K562 (cell line): ENCODE data around the gene BLTP2. TPM values are rescaled to one million over a fixed set of nuclear protein-coding genes. Genes with fewer than 3 reads are reported as not detected.

Experiments used
- ATAC-seq: fragments of 200-7000 bp; cut with Tn5 transposase; 3 replicates; pipeline ENCODE4 v1.9.1; 2020; ENCODE audit warnings: moderate library complexity
- BruUV-seq: library from RNA; stranded (reverse); fragments of 400-500 nt; replicated peaks from 2 replicates; lab custom pipeline; 2021; lab: Mats Ljungman, UMichigan
- CTCF ChIA-PET: fragments of 300-600 bp; formaldehyde crosslinking; extraction: SDS; loops from one replicate; lab custom pipeline; 2021; ENCODE audit warnings: low intra/inter-chr PET ratio; lab: Yijun Ruan, JAX
- POLR2A ChIA-PET: fragments of 300-600, 350-650 bp; sonication (Branson Sonifier 250); formaldehyde crosslinking; extraction: SDS; loops from one replicate; lab custom pipeline; 2021; ENCODE audit warnings: antibody characterized with exemption, inconsistent platforms; lab: Yijun Ruan, JAX
- DNase-seq, 4 experiments: peaks; one replicate each; pipeline versions ENCODE4 v3.0.0 to v3.0.0-alpha.2; 2011 to 2018; ENCODE audit warnings: low spot score in 3 of 4, mixed read lengths in 3 of 4; ENCODE audit errors: extremely low read depth in 1 of 4
- FAIRE-seq: peaks from 2 replicates; lab custom pipeline; 2011; peaks lifted over from hg19 to GRCh38; lab: Jason Lieb, UNC
- H2AFZ ChIP-seq: 2 replicates; pipeline ENCODE4 v1.6.0; 2011; ENCODE audit warnings: low read depth, low read length, control low read depth, inconsistent platforms
- H3K27ac ChIP-seq: fragments of 200-600 bp; 3 replicates; pipeline ENCODE4 v1.8.0; 2011; ENCODE audit warnings: low read depth, mild to moderate bottlenecking, control low read depth, inconsistent platforms, low read length, moderate library complexity, mixed read lengths; ENCODE audit errors: extremely low read depth
- H3K27me3 ChIP-seq, 2 experiments: fragments of 300-600 bp in 1 of 2; 2 replicates in 1 of 2; 3 replicates in 1 of 2; pipeline versions ENCODE4 v1.6.0 to v1.8.0; 2011; ENCODE audit warnings: inconsistent platforms in 2 of 2, low read length in 2 of 2, mild to moderate bottlenecking in 1 of 2, mixed read lengths in 1 of 2, moderate library complexity in 1 of 2; ENCODE audit not compliant: control insufficient read depth in 2 of 2, insufficient read depth in 2 of 2
- H3K36me3 ChIP-seq: fragments of 300-600 bp; 3 replicates; pipeline ENCODE4 v1.8.0; 2011; ENCODE audit warnings: mild to moderate bottlenecking, low read length, inconsistent platforms; ENCODE audit not compliant: control insufficient read depth, insufficient read depth
- H3K4me1 ChIP-seq, 2 experiments: fragments of 200-600 bp in 1 of 2; replicated peaks in 1 of 2; 2 replicates in 1 of 2; 3 replicates in 1 of 2; pipeline versions ENCODE4 v1.5.1 to v1.8.0; 2011; ENCODE audit warnings: inconsistent platforms in 2 of 2, low read length in 2 of 2, mild to moderate bottlenecking in 1 of 2, mixed read lengths in 1 of 2, moderate library complexity in 1 of 2; ENCODE audit not compliant: control insufficient read depth in 2 of 2, insufficient read depth in 2 of 2
- H3K4me2 ChIP-seq: 2 replicates; pipeline ENCODE4 v1.6.1; 2011; ENCODE audit warnings: low read length, control low read depth, inconsistent platforms, mixed read lengths; ENCODE audit not compliant: insufficient read depth
- H3K4me3 ChIP-seq: fragments of 200-600 bp; sonication (generic), shearing (Covaris generic); 2 replicates; pipeline ENCODE4 v1.5.1; 2016; ENCODE audit warnings: control low read depth, inconsistent platforms
- H3K79me2 ChIP-seq: fragments of 200-600 bp; 3 replicates; pipeline ENCODE4 v1.8.0; 2011; ENCODE audit warnings: low read length, inconsistent platforms; ENCODE audit not compliant: control insufficient read depth, insufficient read depth
- H3K9ac ChIP-seq, 2 experiments: 2 replicates each; pipeline versions ENCODE4 v1.6.0 to v1.6.1; 2011; ENCODE audit warnings: low read depth in 2 of 2, low read length in 2 of 2, control low read depth in 1 of 2, inconsistent platforms in 1 of 2, mild to moderate bottlenecking in 1 of 2, mixed read lengths in 1 of 2; ENCODE audit not compliant: insufficient read depth in 1 of 2
- H3K9me1 ChIP-seq: one replicate; pipeline ENCODE4 v1.6.0; 2011; ENCODE audit warnings: inconsistent platforms, mild to moderate bottlenecking, low read length, moderate library complexity; ENCODE audit not compliant: control insufficient read depth, insufficient read depth
- H3K9me3 ChIP-seq: replicated peaks from 2 replicates; pipeline ENCODE4 v1.5.1; 2011; ENCODE audit warnings: low read depth, low read length, inconsistent platforms; ENCODE audit not compliant: control insufficient read depth, insufficient read depth
- H4K20me1 ChIP-seq: replicated peaks from 2 replicates; pipeline ENCODE4 v1.6.1; 2011; ENCODE audit warnings: low read length, inconsistent platforms, mixed read lengths; ENCODE audit not compliant: control insufficient read depth, insufficient read depth
- EWSR1 ChIP-seq: fragments of 450-650 bp; IDR thresholded peaks from 2 replicates; pipeline ENCODE4 v1.6.1; 2018; ENCODE audit warnings: borderline replicate concordance, mild to moderate bottlenecking, low read depth, moderate library complexity; ENCODE audit not compliant: partially characterized antibody
- FIP1L1 ChIP-seq: fragments of 200-400 bp; formaldehyde crosslinking; IDR thresholded peaks from 2 replicates; pipeline ENCODE4 v1.6.1; 2018; ENCODE audit warnings: mild to moderate bottlenecking, low read depth, low read length; ENCODE audit not compliant: poor library complexity, severe bottlenecking
- IRF2 ChIP-seq: sonication (generic); formaldehyde crosslinking; IDR thresholded peaks from 2 replicates; pipeline ENCODE4 v1.8.1; 2022; ENCODE audit warnings: mild to moderate bottlenecking, missing genetic modification reagents
- JUN ChIP-seq, 2 experiments: sonication (generic) in 1 of 2; formaldehyde crosslinking in 1 of 2; IDR thresholded peaks; 2 replicates each; pipeline versions ENCODE4 v1.6.1 to v1.8.0; 2012 to 2022; ENCODE audit warnings: borderline replicate concordance in 2 of 2, mild to moderate bottlenecking in 2 of 2, improper control_type of control experiment in 1 of 2, low read depth in 1 of 2, low read length in 1 of 2, missing genetic modification reagents in 1 of 2
- KAT2B ChIP-seq: IDR thresholded peaks from one replicate; pipeline ENCODE4 v1.6.1; 2012; ENCODE audit warnings: low read depth, mild to moderate bottlenecking, control low read depth, inconsistent platforms, low read length, moderate library complexity
- MAFG ChIP-seq: fragments of 450-650 bp; conservative IDR thresholded peaks from 2 replicates; pipeline ENCODE4 v1.6.1; 2016; ENCODE audit warnings: missing genetic modification characterization, missing compliant biosample characterization
- MECOM ChIP-seq: fragments of 250-450 bp; sonication (Bioruptor Pico); IDR thresholded peaks from 2 replicates; pipeline ENCODE4 v1.8.0; 2022; ENCODE audit warnings: inconsistent platforms
- NKRF ChIP-seq: fragments of 450-650 bp; IDR thresholded peaks from 2 replicates; pipeline ENCODE4 v1.6.1; 2016; ENCODE audit warnings: borderline replicate concordance
- PHB2 ChIP-seq: fragments of 450-650 bp; IDR thresholded peaks from 2 replicates; pipeline ENCODE4 v1.6.1; 2017; ENCODE audit warnings: low read depth
- SIX5 ChIP-seq, 2 experiments: IDR thresholded peaks; 2 replicates each; pipeline ENCODE4 v1.6.1; 2011; ENCODE audit warnings: low read length in 2 of 2, borderline replicate concordance in 1 of 2, low read depth in 1 of 2, mild to moderate bottlenecking in 1 of 2, moderate library complexity in 1 of 2; ENCODE audit not compliant: insufficient read depth in 1 of 2
- ZBTB17 ChIP-seq: fragments of 450-650 bp; formaldehyde crosslinking; IDR thresholded peaks from 2 replicates; pipeline ENCODE4 v1.4.0; 2020; ENCODE audit warnings: mild to moderate bottlenecking
- ZFX ChIP-seq: sonication (generic); formaldehyde crosslinking; IDR thresholded peaks from 2 replicates; pipeline ENCODE4 v1.8.0; 2022; ENCODE audit warnings: mild to moderate bottlenecking, missing genetic modification reagents, moderate library complexity
- ZNF778 ChIP-seq: fragments of 450-650 bp; formaldehyde crosslinking; IDR thresholded peaks from 2 replicates; pipeline ENCODE4 v1.4.0; 2020; ENCODE audit warnings: mild to moderate bottlenecking, moderate library complexity
- WGBS: fragments of 100-300 bp; shearing (Covaris generic); methylation state at CpG from one replicate; pipeline ENCODE4 v1.1.6; 2016; ENCODE audit warnings: low coverage, mixed read lengths; ENCODE audit not compliant: insufficient coverage; ENCODE audit errors: missing lambda C conversion rate; 5-methylcytosine and 5-hydroxymethylcytosine counted together
- in situ Hi-C: fragments of 300-500 bp; cut with MboI; formaldehyde crosslinking; loops from 4 replicates; pipeline ENCODE4 v1.15.0; 2018; ENCODE audit warnings: inconsistent platforms, mixed read lengths
- intact Hi-C: fragments of 100-400 bp; cut with micrococcal nuclease; formaldehyde crosslinking; loops from 2 replicates; pipeline ENCODE4 v1.14.2; 2022
- polyA plus RNA-seq, 8 experiments: library from polyadenylated mRNA; depleted of rRNA in 4 of 8; stranded (reverse) in 5 of 8; unstranded in 3 of 8; fragments of >200 nt; fragmentation: Nextera tagmentation in 2 of 8; fragmentation: Illumina TruSeq in 1 of 8; extraction: Ambion mirVana in 2 of 8; extraction: Trizol in 1 of 8; gene quantifications; 2 replicates each; pipeline versions ENCODE4 v1.2.1 to v1.2.3, GENCODE V29; 2011 to 2014; ENCODE audit warnings: inconsistent platforms in 1 of 8, missing spikeins in 1 of 8
- total RNA-seq, 7 experiments: library from RNA; depleted of rRNA in 6 of 7; stranded (reverse); fragments of >200 nt in 6 of 7; fragmentation: Illumina TruSeq in 2 of 7; extraction: Trizol in 2 of 7; gene quantifications; 2 replicates each; pipeline versions ENCODE4 v1.2.1 to v1.2.3, GENCODE V29; 2011 to 2021; ENCODE audit warnings: low replicate concordance in 1 of 7
- TF ChIP-seq, protein P1 (sequence below): sonication (generic); formaldehyde crosslinking; IDR thresholded peaks from 2 replicates; pipeline ENCODE4 v1.8.1; 2023; ENCODE audit warnings: mild to moderate bottlenecking, missing genetic modification reagents

Gene BLTP2
- total and polyA plus RNA-seq, 9 of the 15 experiments (the other 6 are each of a cell fraction or from before 2014, with no cell fraction given) = 14.7 to 174 (median 103) TPM

GRCh38 chr17:28610376-28610775, 34.6 kb downstream of the BLTP2 start:
- peaks cover 78% of the 10 kb centered on the region for H3K36me3 ChIP-seq
- in situ Hi-C loops = no loop called here
- H3K9me3 ChIP-seq = no peaks in the 10 kb centered on the region
- H3K4me1 ChIP-seq = no peaks in the 10 kb centered on the region
- no peak overlapping the region for H3K4me3 ChIP-seq
- no peak overlapping the region for H3K27ac ChIP-seq
- ChIA-PET CTCF (no interaction called here), POLR2A (interaction anchor here (0.5 to 4.4 kb wide), 10 partner anchors 9 to 1042 kb away, joined by 3 to 25 read pairs (median 4); no protein-coding TSS in a partner anchor)
- no peaks in the 10 kb centered on the region for H3K27me3 ChIP-seq
- ATAC-seq = no peak
- BruUV-seq = no TSS peak
- no peak for DNase-seq
- WGBS = 61% methylated on average over 8 of the region's 8 CpGs
- no peak overlapping the region for H3K9ac ChIP-seq
- intact Hi-C loops = no loop called here
- no peaks in the 10 kb centered on the region for H3K9me1 ChIP-seq
- FAIRE-seq = no peak
- H3K79me2 ChIP-seq = no peaks in the 10 kb centered on the region
- no peak overlapping the region for H2AFZ ChIP-seq
- H3K4me2 ChIP-seq = no peak overlapping the region
- 0 out of 2 replicates have a peak, but pooled peaks cover 8% of the 10 kb centered on the region for H4K20me1 ChIP-seq
- TF ChIP-seq MECOM (CRISPR knock-in tag) = no peak
- no peak for TF ChIP-seq ZFX (CRISPR knock-in tag)
- no peak for TF ChIP-seq SIX5 (IDR thresholded peaks at IDR 0.05; ENCODE audit: borderline replicate concordance in 1 of 2, insufficient read depth in 1 of 2, low read depth in 1 of 2, low read length in 2 of 2)
- TF ChIP-seq, protein P1, sequence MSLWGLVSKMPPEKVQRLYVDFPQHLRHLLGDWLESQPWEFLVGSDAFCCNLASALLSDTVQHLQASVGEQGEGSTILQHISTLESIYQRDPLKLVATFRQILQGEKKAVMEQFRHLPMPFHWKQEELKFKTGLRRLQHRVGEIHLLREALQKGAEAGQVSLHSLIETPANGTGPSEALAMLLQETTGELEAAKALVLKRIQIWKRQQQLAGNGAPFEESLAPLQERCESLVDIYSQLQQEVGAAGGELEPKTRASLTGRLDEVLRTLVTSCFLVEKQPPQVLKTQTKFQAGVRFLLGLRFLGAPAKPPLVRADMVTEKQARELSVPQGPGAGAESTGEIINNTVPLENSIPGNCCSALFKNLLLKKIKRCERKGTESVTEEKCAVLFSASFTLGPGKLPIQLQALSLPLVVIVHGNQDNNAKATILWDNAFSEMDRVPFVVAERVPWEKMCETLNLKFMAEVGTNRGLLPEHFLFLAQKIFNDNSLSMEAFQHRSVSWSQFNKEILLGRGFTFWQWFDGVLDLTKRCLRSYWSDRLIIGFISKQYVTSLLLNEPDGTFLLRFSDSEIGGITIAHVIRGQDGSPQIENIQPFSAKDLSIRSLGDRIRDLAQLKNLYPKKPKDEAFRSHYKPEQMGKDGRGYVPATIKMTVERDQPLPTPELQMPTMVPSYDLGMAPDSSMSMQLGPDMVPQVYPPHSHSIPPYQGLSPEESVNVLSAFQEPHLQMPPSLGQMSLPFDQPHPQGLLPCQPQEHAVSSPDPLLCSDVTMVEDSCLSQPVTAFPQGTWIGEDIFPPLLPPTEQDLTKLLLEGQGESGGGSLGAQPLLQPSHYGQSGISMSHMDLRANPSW (CRISPR knock-in tag) = no peak
- no peak for TF ChIP-seq ZNF778 (CRISPR knock-in tag)
- no peak for TF ChIP-seq EWSR1
- no peak for TF ChIP-seq IRF2
- no peak for TF ChIP-seq FIP1L1
- no peak for TF ChIP-seq KAT2B
- TF ChIP-seq NKRF = no peak
- no peak for TF ChIP-seq MAFG (tag)
- TF ChIP-seq PHB2 = no peak
- TF ChIP-seq JUN (IDR thresholded peaks at IDR 0.05; ENCODE audit: borderline replicate concordance, low read depth, low read length) = no peak
- no peak for TF ChIP-seq JUN (CRISPR knock-in tag; IDR thresholded peaks at IDR 0.05; ENCODE audit: borderline replicate concordance)
- no peak for TF ChIP-seq ZBTB17 (CRISPR knock-in tag)
